CD4-positive, alpha-beta T cell treated with Interleukin-4 for 1 hour (primary cell): ENCODE measurements around the gene GLRX.

Experiments used
- DNase-seq, 2 donors: peaks; one replicate each; pipeline ENCODE4 v3.0.0-alpha.2; 2020 to 2022

The GLRX gene

DNA sequence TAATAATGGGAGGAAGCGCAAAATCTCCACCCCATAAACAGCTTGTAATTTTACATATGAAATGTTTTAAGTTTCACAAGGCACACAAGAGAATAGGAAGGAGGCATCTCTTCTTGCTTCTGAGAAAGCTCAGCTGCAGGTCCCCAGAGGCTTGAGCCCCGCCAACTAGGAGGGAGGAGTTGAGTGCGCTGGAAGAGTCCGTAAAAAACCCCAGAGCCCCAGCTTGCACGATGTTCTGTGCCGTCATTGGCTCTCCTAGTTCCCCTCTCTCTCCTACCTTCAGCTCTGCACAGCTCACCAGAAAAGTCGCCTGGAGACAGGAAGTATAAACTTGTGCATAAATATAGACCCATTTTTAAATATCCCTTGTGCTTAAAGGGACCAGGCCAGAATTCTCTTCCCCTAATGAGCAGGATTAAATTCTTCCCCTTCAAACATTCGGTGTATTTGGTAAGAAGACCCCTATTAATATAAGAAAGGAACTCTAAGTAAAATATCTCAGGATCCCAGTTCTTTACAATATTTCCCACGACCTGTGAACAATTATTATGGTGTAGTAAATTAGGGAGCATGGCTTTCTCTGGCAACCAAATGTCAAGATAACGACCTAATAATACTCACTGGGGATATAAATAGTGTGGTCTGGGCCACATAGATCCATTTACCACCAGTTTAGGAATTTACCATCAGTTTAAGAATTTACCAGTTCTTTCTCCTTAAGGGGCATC lies 13.7 kb downstream of the GLRX start:
- DNase-seq, result peak; percentile 88 to 90

DNA sequence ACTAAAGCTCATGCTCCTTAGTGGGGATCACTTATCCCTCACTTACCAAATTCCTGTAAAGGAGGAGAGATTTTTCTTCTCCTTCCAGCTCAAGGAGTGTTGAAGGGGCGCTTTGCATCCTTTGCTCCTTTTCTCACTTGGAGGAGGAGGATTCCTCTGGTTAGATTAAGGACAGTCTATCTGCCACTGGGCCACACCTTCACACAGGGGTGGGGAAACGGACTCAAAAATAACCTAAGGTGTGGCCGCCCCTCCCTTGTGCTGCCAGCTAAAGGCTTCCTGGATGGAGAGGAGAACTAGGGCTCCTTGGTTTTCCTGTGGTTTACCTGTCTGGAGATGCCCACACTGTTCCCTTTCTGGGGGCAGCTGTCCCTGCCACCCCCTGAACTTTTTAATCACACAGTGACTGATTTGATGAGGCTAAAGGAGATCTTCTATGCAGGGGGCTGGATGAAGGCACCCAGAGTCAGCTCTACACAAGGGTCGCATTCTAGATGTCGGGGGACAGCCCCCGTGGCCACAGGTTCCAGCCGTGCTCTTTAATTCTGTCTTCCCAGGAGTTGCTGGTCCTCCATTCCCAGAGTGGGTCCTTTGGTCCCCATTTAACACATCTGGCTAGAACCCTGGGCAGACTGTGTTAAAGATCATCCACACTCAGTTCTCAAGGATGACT lies 14.4 kb downstream of the GLRX start:
- no peak for DNase-seq

DNA sequence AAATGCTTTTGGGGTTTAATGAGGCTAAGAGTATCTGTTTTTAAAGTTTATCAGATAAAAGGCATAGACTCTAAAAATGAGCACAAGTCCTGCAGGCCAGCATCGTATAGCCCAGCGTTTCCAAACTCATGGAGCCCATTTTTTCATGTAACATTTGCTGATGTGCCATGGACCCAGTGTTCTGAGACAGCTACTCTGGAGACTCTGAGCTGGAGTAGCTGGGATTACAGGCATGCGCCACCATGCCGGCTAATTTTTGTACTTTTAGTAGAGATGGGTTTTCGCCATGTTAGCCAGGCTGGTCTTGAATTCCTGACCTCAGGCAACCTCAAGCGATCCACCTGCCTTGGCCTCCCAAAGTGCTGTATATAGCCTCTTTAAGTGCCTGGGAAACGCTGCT lies 15.8 kb downstream of the GLRX start:
- no peak for DNase-seq

DNA sequence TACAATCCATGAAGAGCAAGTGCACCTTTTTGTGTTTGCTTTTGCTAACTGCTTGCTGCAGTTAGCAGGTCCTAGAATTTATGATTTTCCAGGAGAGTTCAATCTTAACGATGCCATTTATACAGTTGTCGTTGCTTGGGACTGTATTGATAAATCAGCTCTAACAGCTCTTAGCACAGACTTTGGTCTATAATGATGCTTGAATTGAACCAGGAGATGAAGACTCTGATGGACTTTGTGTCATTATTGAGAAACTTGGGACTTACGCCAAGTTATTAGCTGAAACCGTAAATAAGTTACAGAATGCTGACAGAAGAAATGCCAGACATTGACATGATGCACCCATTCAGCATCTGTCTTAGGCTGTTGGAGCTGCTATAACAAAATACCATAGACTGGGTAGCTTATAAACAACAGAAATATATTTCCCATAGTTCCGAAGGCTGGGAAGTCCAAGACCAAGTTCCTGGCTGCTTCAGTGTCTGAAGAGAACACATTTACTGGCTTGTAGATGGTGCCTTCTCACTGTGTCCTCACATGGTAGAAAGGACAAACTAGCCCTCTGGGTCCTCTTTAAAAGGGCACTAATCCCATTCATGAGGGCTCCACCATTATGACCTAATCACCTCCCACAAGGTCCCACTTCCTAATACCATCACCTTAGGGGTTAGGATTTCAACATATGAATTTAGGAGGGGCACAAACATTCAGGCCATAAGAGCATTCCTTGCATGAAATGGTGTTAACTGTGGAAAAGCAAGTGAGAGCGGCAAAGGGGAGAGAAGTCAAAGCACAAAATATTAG lies 17.6 kb downstream of the GLRX start:
- no peak for DNase-seq

DNA sequence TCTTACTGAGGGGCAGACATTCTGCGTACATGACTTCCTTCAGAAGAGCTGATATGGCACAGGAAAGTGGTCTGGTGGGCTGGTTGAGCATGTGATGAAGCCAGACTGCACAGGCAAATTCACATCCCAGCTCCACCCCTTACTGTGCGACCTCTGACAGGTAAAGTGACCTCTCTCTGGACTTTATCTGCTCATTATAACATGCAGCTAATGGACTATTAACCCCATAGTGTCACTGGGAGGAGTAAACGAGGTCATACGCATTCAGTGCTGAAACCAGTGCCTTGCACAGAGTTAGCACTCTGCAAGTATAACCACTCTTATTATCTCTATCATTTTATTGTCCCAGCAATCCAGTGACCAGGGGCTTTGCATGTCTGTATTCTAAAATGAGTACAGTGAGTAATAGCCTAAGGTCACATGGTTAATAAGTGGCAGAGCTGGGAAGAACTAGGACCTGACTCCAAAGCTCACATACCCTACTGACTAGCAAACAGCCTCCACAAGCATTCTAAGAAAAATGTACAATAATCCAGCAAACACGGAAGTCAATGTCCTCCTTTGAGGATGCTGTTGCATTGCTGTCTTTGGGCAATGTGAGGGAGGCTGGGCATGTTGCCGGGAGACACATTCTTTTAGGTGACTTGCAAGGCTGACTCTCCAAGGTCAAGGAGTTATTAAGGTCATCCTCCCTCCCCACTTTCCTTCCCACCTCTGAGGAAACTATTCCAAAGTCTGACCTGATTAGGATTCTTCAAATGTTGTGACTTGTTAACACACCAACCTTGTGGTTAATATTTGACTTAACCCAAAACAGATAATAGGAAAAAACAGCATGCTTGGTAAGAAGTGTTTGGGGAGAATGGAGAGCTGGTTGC lies 19.0 kb downstream of the GLRX start:
- no peak for DNase-seq

DNA sequence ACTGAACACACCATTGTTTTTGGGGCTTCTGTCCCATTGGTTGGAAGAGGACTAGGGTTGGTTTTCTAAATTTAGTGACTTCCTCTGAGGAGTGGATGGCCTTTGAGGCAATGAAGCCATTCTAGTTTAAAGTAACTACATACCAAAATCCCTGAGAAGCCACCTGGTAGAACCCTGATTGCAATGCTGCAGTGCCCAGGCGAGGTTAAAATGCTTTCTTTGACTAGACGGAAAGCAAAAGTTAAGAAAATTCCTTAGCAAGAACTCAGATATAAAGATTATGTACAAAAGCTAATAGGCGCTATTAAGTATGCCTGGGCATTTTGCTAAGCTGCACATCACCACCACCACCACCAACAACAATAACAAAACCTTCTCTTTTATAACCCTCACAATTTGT lies 20.6 kb downstream of the GLRX start:
- DNase-seq, result no peak

DNA sequence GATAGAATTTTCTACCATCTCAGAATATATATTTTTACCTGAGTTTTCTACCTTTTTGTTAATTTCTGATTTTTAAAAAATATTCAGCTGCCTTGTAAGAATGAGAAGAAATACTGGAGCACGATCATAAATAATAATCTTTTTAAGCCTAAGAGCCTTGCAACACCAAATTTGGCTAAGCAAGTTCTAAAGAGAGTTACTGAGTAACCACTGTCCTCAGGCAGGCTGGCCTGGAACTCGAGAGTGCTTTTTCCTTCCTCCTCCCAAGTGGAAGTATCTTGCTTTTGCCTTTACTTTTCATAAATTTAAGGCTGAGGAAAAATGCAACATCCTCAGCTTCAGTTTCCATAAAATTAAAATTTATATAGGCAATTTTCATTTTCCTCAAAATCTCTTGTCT lies 21.0 kb downstream of the GLRX start:
- no peak for DNase-seq

DNA sequence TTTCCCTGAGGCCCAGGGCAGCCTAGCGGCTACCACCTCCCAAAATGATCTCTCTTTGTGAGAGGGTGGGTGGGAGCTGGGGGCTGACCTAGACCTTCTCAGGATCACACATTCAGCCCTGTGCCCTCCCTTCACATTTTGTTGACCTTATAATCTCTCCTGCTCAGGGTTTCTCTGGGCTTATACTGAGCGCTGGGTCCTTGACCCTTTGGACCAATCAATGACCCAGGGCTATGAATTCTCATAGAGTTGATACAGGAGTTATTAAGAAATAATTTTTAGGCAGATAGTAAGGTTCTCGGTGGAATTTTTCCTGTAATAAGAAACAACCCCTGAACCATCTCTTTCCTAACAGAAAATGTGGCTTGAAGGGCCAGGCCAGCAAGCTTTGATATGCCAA lies 22.0 kb downstream of the GLRX start:
- DNase-seq, result no peak

DNA sequence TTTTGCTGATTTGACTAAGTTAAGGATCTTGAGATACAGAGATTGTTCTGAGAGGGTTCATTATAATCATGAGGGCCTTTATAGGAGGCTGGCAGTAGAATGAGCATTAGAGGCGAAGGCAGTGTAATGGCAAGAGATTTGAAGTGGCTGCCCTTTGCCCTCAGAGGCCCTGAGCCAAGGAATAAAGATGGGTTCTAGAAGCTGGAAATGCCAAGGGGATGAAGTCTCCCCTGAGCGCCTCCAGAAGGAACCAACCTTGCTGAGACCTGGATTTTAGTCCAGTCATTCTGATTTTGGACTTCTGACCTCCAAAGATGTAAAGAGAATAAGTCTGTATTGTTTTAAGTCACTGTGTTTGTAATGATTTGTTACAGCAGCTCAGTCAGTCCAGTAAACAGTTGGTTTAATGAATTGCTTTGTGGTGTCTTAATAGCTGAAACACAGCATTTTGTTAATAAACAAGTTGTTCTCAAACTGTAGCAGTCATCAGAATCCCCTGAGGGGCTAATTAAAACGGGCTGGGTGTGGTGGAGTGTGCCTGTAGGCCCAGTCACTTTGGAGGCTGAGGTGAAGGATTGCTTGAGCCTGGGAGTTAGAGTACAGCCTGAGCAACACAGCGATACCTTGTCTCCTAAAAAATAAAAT lies 23.2 kb downstream of the GLRX start:
- DNase-seq, result no peak

DNA sequence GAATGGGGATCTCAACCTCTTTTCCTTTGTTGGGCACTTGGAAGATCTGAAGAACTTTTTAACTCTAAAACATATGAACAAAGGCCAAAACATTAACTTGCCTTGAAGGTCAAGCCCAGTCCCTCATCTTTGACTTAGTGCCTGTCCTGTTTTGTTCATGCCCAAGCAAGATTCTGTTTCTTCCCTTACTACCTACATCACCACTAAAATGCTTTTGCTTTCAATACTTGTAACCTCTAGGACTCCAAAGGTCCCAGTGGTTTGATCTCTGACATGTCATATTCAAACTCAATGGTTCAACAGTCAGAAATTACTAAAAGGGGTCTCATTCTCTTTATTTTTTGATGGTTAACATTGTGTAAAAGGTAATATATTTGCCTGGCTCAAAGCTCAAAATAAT lies 24.0 kb downstream of the GLRX start:
- DNase-seq, result no peak

DNA sequence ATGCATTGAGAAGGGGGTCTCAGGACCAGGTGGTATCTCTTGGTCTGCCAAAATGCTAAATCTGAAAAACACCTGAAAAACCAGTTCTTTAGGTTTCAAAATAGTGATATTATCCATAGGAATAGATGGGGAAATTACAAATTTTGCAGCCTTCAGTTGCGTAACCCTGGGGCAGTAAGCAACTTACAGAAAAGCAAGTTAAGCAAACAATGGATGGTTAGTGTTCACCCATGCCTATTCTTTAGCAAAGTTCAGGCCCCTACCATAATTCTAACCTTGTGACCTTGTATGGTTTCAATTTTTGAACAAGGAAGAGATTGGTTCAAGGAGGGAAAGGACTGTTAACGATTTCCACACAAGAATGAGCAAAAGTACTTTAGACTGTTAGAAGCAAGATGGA lies 24.5 kb downstream of the GLRX start:
- DNase-seq, result no peak

DNA sequence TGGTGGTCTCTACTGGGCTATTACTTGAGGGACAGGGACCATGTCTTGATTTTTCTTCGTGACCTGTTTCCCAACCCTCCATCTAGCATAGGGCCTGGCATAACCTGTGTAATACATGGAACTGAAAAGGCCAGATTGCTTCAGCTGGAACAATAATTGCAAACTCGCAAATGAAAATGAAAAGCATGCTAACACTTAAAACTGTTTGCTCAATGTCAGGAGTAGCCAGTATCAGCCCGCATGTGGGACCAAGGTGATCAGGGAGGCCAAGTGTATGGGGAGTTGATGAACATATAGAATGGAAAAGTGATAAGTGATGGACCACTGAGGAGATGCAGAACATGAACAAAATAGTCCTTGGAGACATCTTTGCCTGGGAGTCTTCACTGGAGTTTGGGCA lies 25.2 kb downstream of the GLRX start:
- DNase-seq, result no peak

DNA sequence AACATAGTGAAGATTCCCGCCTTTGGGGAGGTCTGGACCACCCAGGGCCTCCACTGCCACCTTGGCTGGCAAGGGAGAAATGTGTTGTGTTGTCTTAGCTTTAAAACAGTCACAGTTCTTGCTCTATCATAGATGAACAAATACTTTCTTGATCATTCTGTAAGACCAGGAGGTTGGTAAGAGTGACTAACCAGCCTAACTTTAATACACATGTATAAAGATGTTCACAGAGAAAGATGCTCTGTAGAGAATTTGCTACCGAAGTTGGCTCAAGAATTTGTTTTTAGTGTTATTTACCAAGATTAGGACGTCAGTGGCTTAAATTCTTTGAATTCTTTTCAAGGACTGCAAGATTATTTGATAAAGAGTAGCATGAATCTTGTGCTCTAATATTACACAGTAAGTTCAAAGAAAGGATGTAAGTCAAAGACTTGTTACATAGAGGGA lies 28.4 kb downstream of the GLRX start:
- no peak for DNase-seq

DNA sequence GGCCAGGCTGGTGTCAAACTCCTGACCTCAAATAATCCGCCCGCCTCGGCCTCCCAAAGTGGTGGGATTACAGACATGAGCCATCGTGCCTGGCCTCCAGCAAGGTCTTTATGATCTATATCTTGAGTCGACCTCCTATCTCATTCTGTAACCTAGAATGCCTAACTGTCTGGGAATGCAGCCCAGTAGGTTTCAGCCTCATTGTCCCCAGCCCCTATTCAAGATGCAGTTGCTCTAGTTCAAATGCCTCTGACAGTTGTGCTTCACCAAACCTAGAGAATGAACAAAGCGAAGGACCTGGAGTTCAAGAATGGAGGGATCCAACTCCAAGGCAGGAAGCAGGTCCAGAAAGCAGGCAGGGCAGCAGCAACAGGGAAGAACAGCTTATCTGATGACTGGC lies 30.8 kb downstream of the GLRX start:
- DNase-seq, result no peak

DNA sequence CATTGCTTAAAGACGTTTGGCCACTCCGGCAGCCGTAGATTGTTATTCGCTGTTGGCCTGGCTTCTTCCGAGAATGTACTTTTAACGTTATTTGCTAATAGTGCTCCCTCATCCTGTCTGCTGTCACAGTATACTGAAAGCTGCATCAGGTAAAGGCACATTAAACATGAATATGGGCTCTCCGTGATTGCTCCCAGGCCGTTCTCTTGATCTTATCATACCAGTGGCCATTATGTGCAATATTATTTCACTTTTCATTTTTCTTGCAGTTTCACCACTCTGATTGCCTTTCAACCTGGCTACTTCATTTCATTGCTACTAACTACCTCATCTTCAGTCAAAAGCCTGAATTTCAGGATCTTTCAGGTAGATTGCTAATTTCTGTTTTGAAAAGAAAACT lies 34.0 kb downstream of the GLRX start:
- no peak for DNase-seq

DNA sequence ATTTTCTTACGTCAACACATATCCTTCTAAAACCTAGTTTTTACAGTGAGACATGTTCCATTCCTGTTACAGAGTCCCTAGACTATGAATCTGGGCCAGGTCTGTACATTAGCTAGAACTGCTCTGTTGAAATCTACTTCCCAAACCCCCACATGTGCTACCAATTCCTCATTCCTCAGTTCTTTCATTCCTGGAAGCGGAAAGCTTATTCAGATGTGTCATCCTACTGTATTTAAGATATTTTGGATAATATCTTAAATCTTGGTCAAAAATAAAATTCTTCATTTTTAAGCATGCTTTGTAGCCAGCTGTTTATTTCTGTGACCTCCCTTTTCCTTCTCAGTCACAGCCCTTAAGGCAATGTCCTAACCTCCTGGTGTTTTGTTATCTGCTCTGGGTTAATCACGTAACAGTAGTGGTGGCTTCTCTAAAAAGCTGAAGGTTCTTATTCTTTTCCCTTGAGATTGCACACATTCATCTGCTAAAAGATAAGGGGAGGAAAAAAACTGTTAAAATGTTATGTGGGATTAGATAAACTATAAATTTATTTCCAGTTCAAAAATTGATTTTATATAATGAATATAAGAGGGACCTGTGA lies 35.6 kb downstream of the GLRX start:
- no peak for DNase-seq

DNA sequence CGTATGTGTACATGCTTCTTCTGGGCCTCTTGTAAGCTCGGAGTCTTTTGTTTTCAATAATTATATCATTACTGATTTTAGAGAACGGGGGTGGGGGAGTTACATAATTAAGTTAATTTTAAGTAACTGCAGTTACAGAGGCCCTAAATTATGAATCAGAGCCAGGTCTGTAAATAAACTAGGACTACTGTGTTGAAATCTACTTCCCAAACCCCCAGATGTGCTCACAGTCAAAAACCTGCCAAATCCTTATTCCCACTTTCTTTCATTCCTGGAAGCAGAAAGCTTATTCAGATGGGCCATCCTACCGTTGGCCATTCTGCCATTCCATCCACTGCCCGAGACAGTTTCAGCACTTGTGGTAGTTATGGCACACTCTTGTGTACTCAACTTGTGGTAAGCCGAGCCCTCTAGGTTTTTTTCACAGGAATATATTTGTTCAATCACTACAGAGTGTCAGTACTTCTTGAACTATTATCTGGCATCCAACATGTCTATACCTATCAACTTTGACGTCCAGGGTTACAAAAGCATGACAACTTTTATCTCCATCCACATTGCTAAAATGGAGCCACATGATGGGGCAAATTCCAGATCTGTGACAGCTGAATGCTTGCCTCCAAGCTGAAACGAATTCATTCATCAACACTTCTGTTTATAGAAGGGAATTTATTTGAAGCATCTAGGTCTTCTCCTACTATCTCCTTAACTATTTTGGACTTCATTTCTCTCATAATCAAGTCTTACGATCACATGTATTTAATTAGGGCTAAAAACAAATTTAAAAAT lies 37.8 kb downstream of the GLRX start:
- DNase-seq, result no peak

DNA sequence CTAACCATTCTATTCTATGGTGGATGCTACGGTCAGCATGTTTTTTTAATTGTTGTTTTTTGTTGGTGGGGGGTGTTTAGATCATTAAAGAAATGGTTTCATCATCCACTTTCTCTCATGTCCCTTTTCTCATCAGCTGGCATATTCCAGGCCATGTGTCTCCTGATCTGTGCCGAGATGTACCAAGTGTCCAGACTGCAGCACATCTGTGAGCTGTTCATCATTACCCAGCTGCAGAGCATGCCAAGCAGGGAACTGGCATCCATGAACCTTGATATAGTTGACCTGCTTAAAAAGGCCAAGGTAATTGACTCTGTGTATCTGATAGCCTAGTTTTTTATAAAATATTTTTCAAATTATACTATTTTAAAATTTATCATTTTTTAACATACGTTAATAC lies 38.9 kb downstream of the GLRX start:
- no peak for DNase-seq

DNA sequence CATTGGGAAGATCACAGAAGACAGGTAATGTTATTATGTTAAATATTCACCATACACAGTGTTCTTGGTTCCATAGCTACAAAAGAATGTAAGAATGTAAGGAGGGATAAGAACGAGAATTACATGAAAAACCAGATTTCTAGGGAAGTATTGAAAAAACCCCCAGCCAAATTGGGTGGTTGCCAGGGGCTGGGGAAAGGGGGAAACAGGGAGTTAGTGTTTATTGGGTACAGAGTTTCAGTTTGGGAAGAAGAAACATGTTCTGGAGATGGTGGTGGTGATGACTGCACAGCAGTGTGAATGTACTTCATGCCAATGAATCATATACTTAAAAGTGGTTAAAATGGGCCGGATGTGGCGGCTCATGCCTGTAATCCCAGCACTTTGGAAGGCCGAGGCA lies 40.3 kb downstream of the GLRX start:
- no peak for DNase-seq

DNA sequence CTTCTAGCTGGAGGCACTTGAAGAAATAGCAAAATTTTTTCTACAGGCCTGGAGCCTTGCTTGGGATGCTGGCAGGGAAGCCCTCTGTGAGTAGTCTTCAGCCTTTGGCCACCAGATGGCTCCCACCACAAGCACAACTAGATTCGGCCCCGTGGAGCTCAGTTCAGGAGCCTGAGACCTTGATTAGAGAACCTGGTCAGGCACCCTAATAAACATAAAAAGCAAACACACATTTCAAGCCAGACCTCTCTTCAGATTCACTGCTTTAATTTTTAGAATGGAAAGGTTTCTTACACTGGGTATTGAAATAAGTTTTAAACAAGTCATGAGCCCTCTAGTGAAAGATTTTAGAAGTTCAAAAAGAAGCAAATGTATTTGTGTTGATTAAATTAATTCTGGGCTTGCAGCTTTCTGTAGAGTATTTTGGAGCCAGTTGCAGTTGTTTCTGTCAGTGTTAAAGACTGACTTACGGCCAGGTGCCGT lies 41.4 kb downstream of the GLRX start:
- peak; percentile 80 to 81 for DNase-seq

DNA sequence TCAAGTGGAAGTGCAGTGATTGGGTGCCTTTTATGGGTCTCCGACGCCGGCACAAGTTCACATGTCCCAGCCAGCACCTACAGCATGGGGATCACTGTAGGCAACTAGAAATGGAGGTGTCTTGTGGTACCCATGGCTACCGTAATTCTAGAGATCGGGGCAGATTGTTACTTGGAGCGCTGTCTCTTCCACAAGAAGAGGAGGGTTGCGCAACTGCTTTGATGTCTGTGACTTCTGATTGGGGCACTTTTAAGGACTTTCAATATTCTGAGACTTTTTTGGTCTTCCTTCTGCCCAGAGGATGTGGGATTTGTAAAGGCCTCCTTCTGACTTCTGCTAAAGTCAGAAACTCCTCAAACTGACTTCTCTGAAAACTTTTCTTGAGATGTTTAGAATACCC lies 41.9 kb downstream of the GLRX start:
- no peak for DNase-seq
